Measurements from ENCODE around the gene WWOX. TPM values are rescaled to one million over a fixed set of nuclear protein-coding genes. Genes with fewer than 3 reads are reported as not detected.
A peak's percentile ranks its signal among the peaks of the same experiment; 100 is the strongest.

The WWOX gene
- total and polyA plus RNA-seq, 2 experiments from 2014 or later: 22.1 to 123 TPM

- Histone ChIP-seq H3K27me3 (no peaks in the 10 kb centered on the region), H3K27ac (no peak overlapping the region), H3K9me3 (ENCODE audit: low read depth) (no peaks in the 10 kb centered on the region), H3K36me3 (no peaks in the 10 kb centered on the region), H3K4me1 (ENCODE audit: low read depth) (no peaks in the 10 kb centered on the region), H3K4me3 (no peak overlapping the region)
- no peak for DNase-seq (ENCODE audit: low read depth in 1 of 2, low spot score in 1 of 2)
- TF ChIP-seq CTCF (IDR thresholded peaks at IDR 0.05; ENCODE audit: low read depth, low read length): no peak
These were observed 711.8 kb downstream of the WWOX start for GRCh38 chr16:78811247-78811646.

- no peak overlapping the region for H3K27ac ChIP-seq
- H3K36me3 ChIP-seq: no peaks in the 10 kb centered on the region
- H3K27me3 ChIP-seq: no peaks in the 10 kb centered on the region
- H3K4me3 ChIP-seq: no peak overlapping the region
- H3K9me3 ChIP-seq (ENCODE audit: low read depth): no peaks in the 10 kb centered on the region
- no peak for DNase-seq (ENCODE audit: low read depth in 1 of 2, low spot score in 1 of 2)
- no peaks in the 10 kb centered on the region for H3K4me1 ChIP-seq (ENCODE audit: low read depth)
- no peak for TF ChIP-seq CTCF (IDR thresholded peaks at IDR 0.05; ENCODE audit: low read depth, low read length)
These were observed 713.1 kb downstream of the WWOX start for GRCh38 chr16:78812582-78812981.

GRCh38 chr16:78813661-78814311, 714.3 kb downstream of the WWOX start:
- no peak for DNase-seq (ENCODE audit: low read depth in 1 of 2, low spot score in 1 of 2)
- TF ChIP-seq CTCF (IDR thresholded peaks at IDR 0.05; ENCODE audit: low read depth, low read length): no peak
- H3K36me3 ChIP-seq: no peaks in the 10 kb centered on the region

GRCh38 chr16:78815713-78816112, 716.3 kb downstream of the WWOX start:
- H3K4me3 ChIP-seq: no peak overlapping the region
- H3K27me3 ChIP-seq: no peaks in the 10 kb centered on the region
- H3K4me1 ChIP-seq (ENCODE audit: low read depth): no peaks in the 10 kb centered on the region
- H3K27ac ChIP-seq: no peak overlapping the region
- no peak for TF ChIP-seq CTCF (IDR thresholded peaks at IDR 0.05; ENCODE audit: low read depth, low read length)
- no peaks in the 10 kb centered on the region for H3K36me3 ChIP-seq
- no peaks in the 10 kb centered on the region for H3K9me3 ChIP-seq (ENCODE audit: low read depth)
- DNase-seq (ENCODE audit: low read depth in 1 of 2, low spot score in 1 of 2): no peak

More at GRCh38 chr16:78813661-78814311, 714.3 kb downstream of the WWOX start:
- Histone ChIP-seq H3K4me1 (ENCODE audit: low read depth) (no peaks in the 10 kb centered on the region), H3K27ac (no peak overlapping the region), H3K9me3 (ENCODE audit: low read depth) (no peaks in the 10 kb centered on the region), H3K4me3 (no peak overlapping the region), H3K27me3 (no peaks in the 10 kb centered on the region)

GRCh38 chr16:78816499-78817195, 717.2 kb downstream of the WWOX start:
- TF ChIP-seq CTCF (IDR thresholded peaks at IDR 0.05; ENCODE audit: low read depth, low read length): no peak
- peak in 1 of 2 donors; percentile 11 for DNase-seq (ENCODE audit: low read depth in 1 of 2, low spot score in 1 of 2)
- Histone ChIP-seq H3K36me3 (no peaks in the 10 kb centered on the region), H3K27me3 (no peaks in the 10 kb centered on the region), H3K9me3 (ENCODE audit: low read depth) (no peaks in the 10 kb centered on the region), H3K27ac (no peak overlapping the region), H3K4me1 (ENCODE audit: low read depth) (no peaks in the 10 kb centered on the region), H3K4me3 (no peak overlapping the region)
